PC-3 (cell line): ENCODE results near the gene FAR2.

ENCODE experiments used
- CTCF ChIP-seq: fragments of 300-600 bp; sonication (generic); conservative IDR thresholded peaks from 2 replicates; pipeline ENCODE4 v1.5.1; 2017; ENCODE audit warnings: antibody characterized with exemption, low read depth, mild to moderate bottlenecking, low read length
- EZH2 ChIP-seq: fragments of 300-600 bp; sonication (generic); IDR thresholded peaks from one replicate; pipeline ENCODE4 v1.6.1; 2017; ENCODE audit warnings: antibody characterized with exemption, mild to moderate bottlenecking, low read length; ENCODE audit not compliant: unreplicated experiment
- EZH2phosphoT487 ChIP-seq: fragments of 300-600 bp; sonication (generic); IDR thresholded peaks from 2 replicates; pipeline ENCODE4 v1.6.1; 2018; ENCODE audit warnings: mild to moderate bottlenecking, antibody characterized with exemption, low read length, borderline replicate concordance

- no peak for TF ChIP-seq CTCF
- TF ChIP-seq EZH2, result no peak
- TF ChIP-seq EZH2phosphoT487, result no peak
Observed at GRCh38 chr12:29365091-29365490, 216.0 kb downstream of the FAR2 start.
